BJ (cell line): ENCODE results near the gene SPATA2L. TPM values are rescaled to one million over a fixed set of nuclear protein-coding genes. Genes with fewer than 3 reads are reported as not detected.

Source experiments
- CTCF ChIA-PET: fragments of 350-600 bp; formaldehyde crosslinking; extraction: SDS; loops from one replicate; lab custom pipeline; 2021; ENCODE audit warnings: antibody characterized with exemption, inconsistent platforms; lab: Yijun Ruan, JAX
- POLR2A ChIA-PET: fragments of 300-600 bp; sonication (Branson Sonifier 250); formaldehyde crosslinking; extraction: SDS; loops from one replicate; lab custom pipeline; 2021; ENCODE audit warnings: antibody characterized with exemption; lab: Charles Lee
- DNase-seq: peaks from one replicate; pipeline ENCODE4 v3.0.0-alpha.2; 2011; ENCODE audit warnings: low read depth
- H3K27me3 ChIP-seq: 2 replicates; pipeline ENCODE4 v1.6.0; 2011; ENCODE audit warnings: low read length; ENCODE audit not compliant: control insufficient read depth, insufficient read depth
- H3K36me3 ChIP-seq: 2 replicates; pipeline ENCODE4 v1.5.1; 2011; ENCODE audit warnings: low read length; ENCODE audit not compliant: control insufficient read depth, insufficient read depth
- H3K4me3 ChIP-seq: 2 replicates; pipeline ENCODE4 v1.5.1; 2011; ENCODE audit warnings: low read depth, mild to moderate bottlenecking, control low read depth, low read length
- CTCF ChIP-seq: IDR thresholded peaks from 2 replicates; pipeline ENCODE4 v1.5.1; 2011; ENCODE audit warnings: low read depth, mild to moderate bottlenecking, control low read depth, inconsistent platforms, low read length, moderate library complexity; ENCODE audit not compliant: insufficient read depth
- polyA plus RNA-seq: library from polyadenylated mRNA; depleted of rRNA; stranded (reverse); fragments of >200 nt; gene quantifications from 2 replicates; pipeline ENCODE4 v1.2.3, GENCODE V29; 2011

Gene SPATA2L
- polyA plus RNA-seq, 1 experiment: 5.3 TPM

DNA sequence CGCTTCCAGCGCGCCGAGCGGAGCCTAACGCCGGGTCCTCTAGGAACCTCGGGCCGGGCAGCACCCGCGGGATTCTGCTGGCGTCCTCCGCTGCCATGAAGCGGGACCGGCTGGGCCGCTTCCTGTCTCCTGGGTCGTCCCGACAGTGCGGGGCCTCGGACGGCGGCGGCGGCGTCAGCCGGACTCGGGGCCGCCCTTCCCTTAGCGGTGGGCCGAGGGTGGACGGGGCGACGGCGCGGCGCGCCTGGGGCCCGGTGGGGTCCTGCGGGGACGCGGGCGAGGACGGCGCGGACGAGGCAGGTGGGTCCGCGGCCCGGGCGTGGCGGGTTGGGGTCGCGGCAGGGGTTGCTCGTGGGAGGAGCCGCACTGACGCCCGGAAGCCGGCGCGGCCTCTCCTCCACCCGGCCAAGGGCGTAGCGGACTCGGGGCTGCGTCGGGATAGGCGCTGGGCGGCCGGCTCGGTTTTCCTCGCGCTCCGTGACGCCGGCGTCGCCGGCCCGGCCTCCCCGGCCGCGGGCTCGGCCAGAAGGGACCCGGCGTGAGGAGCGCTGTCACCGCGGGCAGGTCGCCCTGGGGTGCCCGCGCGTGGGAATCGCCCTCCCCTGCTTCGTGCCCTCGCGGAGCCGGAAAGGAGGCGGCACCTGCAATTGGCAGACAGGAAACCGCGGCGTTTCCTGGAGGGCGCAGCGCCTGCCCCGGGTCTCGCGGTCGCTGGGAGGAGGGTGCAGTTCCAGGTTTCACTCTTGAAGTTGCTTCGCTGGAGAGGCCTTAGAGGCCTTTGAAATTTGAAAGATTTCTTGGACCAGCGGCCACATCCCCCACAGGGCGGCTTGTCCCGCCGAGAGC, 20.3 kb upstream of the SPATA2L start:
- TF ChIP-seq CTCF: no peak
- POLR2A ChIA-PET: no interaction called here
- DNase-seq: no peak
- CTCF ChIA-PET: interaction anchor here (1.7 kb wide), 1 partner anchor 22 kb away, joined by 9 read pairs; no protein-coding TSS in a partner anchor
- Histone ChIP-seq H3K4me3 (peak overlapping the region; percentile 58), H3K36me3 (peaks cover 18% of the 10 kb centered on the region), H3K27me3 (no peaks in the 10 kb centered on the region)

DNA sequence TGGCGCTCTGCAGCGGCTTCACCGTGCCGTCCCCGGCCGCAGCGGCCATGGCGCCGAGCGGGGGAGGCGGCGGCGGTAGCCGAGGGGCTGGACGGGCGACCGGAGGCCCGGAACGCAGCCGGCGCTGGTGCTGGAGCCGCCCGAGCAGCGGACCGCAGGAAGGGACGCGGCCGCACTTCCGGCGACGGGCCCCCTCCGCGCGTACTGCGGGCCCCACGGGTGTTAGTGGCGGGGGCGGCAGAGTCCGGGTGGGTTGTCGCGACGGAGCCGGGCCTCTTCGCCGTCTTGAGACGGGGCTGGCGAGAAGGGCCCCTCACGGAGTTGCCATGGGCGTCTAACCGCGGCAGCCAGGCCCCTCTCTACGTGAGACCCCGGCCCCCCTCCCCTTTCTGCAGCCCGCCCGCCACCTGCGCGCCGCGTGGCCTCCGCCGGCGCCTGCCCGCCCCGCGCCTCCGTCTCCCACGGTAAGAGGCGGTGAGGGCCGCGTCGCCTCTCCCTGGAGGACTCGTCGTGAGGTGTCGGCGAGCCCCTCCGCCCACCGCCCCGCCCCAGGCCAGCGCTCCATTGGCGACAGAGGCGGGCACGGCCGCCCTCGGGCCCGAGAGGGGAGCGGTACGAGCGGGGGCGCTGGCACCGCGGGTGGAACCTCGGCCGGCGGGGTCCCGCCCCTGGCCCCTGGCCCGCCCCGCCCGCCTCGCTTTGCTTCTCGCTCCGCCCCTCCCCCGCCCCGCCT, 19.5 kb upstream of the SPATA2L start, which contains the start of the genes VPS9D1 and ZNF276:
Gene VPS9D1 (minus strand): TSS at position 86 of the 733 bp plus-strand sequence. CDS start 37 bp downstream, at position 49.
Gene ZNF276 (plus strand): TSS at position 725 of the 733 bp plus-strand sequence. CDS start 104 bp downstream, outside the sequence.
- H3K4me3 ChIP-seq: peak within 1 kb of the TSS; percentile 58
- POLR2A ChIA-PET: interaction anchor here (0.6 kb wide), 1 partner anchor 152 kb away, joined by 4 read pairs; the partner anchor contains the start of gene TCF25
- DNase-seq: no peak
- H3K27me3 ChIP-seq: no peaks in the 10 kb centered on the region
- no peak for TF ChIP-seq CTCF
- H3K36me3 ChIP-seq: peaks cover 18% of the 10 kb centered on the region
- CTCF ChIA-PET: interaction anchor here (0.9 to 1.7 kb wide), 2 partner anchors 16 to 21 kb away, joined by 4 to 9 read pairs; no protein-coding TSS in a partner anchor

GRCh38 chr16:89720551-89720812, 19.0 kb upstream of the SPATA2L start:
- Histone ChIP-seq H3K36me3 (peaks cover 19% of the 10 kb centered on the region), H3K4me3 (peak overlapping the region; percentile 58), H3K27me3 (no peaks in the 10 kb centered on the region)
- TF ChIP-seq CTCF: no peak
- ChIA-PET CTCF (interaction anchor here (0.6 to 1.7 kb wide), 3 partner anchors 16 to 31 kb away, joined by 3 to 9 read pairs (median 4); no protein-coding TSS in a partner anchor), POLR2A (interaction anchor here (0.6 kb wide), 1 partner anchor 153 kb away, joined by 4 read pairs; the partner anchor contains the start of gene TCF25)
- no peak for DNase-seq

DNA sequence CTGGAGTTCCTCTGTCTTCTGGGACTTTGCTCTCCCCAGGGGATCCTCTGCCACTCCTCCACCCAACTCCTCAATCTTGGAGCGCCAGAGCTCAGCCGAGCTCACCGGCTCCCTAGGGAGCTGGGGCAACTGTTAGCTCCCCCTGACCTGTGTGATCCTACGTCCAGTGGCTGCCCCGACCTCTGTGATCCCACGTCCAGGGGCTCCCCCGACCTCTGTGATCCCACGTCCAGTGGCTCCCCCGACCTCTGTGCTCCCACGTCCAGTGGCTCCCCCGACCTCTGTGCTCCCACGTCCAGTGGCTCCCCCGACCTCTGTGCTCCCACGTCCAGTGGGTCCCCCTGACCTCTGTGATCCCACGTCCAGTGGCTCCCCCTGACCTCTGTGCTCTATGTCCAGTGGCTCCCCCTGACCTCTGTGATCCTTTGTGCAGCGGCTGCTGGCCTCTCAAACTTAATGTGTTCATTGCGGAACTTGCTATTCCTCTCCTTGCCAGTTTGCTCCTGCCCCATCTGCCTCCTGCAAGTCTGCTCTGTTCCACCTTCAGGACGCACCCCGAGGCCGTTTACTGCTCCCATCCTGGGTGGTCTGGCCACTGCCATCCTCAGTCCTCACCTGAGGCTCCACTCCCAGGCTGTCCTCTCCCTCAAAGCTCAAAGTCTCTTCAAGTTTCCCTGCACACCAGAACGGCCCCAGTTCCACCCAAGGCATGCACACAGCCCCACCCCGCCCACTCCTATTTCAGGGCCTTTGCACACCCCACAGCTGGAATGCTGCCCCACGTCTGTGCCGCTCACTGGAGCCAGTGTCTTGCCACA, 16.4 kb upstream of the SPATA2L start:
- no peak for TF ChIP-seq CTCF
- Histone ChIP-seq H3K4me3 (no peak overlapping the region), H3K36me3 (peaks cover 4% of the 10 kb centered on the region), H3K27me3 (no peaks in the 10 kb centered on the region)
- ChIA-PET CTCF (interaction anchor here (3.2 kb wide), 1 partner anchor 18 kb away, joined by 9 read pairs; no protein-coding TSS in a partner anchor), POLR2A (no interaction called here)
- DNase-seq: no peak
